HG03175 (cell line): ENCODE data around the gene AMFR.
"Not testable (repeated sequence)": the region's sequence is repeated elsewhere in the genome, so short reads cannot be mapped to it uniquely, and the experiment has no call there.

Source experiments
- ATAC-seq: cut with Tn5 transposase; IDR thresholded peaks from one replicate; pipeline ENCODE4 v1.9.1; 2021; ENCODE audit warnings: mild to moderate bottlenecking, moderate library complexity; ENCODE audit not compliant: unreplicated experiment

The AMFR gene

GRCh38 chr16:56396724-56397123, 28.6 kb downstream of the AMFR start:
- ATAC-seq, result not testable (repeated sequence)

DNA sequence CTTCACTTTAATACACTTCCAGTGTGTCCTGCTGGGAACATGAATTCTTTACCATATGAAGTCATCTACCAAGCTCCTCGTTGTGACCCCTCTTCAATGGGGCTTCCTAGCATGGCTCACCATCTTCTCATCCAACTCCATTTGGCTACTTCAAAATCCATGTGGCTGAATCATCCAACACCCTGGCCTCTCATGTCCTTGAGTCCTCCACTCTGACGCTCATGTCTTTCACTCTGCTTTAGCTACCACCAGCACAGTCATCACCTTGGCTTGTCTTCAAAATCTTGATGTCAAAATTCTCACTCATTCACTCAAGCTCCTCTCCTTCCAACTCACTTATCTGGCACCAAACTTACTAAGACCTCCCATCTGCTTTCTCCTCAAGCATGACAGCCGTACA, 35.8 kb downstream of the AMFR start:
- no peak for ATAC-seq

GRCh38 chr16:56388209-56388608, 37.1 kb downstream of the AMFR start:
- no peak for ATAC-seq

DNA sequence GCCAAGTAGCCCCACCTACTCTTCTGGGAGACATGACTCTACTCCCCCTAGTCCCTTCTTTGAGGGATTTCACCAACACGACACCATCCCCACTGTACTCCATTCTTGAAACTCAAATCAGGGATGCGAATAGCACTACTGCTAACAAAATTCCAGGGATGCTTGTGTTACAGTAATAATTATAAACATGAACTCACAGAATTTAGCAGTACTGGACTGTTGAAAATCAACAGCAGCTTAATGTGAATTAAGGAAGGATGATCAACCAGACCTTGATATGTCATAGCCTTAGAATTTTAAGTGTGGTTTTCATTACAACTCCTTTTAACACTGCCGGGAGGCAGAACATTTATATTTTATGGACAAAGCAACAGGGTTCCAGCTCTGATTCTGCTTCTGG, 37.9 kb downstream of the AMFR start:
- ATAC-seq, result no peak

DNA sequence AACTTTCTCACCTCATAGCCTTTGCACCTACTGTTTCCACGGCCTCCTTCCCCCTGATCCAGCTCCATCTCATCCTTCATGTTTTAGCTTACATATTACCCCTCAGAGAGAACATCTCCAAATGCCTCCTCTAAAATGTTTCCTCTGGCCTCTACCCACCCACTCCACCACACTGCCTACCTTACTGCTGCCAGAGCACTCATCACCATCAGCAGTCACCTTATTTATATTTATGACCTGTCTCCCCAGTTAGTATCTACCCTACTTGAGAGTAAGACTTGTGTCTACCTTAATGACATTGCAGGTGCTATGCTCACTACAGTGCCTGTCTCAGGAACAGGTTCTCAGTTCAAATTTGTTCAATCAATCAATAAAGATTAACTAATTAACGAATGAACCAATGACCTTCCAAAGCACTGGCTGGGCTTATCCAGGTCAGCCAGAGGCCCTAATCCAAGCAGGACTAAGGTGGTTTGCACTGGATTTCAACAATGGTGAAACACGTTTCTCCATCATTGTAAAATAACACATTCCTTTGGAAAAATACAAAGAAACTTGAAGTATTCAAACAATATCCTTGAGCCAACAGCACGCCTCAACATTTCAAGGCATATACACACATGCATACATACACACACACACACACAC, 41.1 kb downstream of the AMFR start:
- no peak for ATAC-seq

DNA sequence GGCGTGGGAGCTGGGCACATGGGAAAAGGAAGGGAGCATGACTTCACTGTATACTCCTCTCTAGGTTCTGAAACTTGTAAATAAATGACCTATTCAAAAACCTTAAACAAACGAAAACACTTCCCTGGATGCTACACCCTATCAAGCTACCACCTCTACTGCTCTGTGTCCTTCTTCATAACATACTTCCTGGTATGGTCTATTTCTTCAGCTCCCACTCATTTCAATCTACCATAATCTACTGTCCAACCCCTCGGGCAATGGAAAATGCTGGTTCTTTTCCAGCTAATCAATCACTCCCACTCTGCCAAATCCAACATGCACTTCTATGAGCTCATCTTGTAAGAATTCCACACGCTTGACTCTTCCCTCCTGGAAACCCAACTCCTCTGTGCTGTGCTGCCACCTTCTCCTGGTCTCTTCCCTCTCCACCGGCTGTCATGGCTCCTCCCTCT, 42.4 kb downstream of the AMFR start:
- ATAC-seq, result no peak

DNA sequence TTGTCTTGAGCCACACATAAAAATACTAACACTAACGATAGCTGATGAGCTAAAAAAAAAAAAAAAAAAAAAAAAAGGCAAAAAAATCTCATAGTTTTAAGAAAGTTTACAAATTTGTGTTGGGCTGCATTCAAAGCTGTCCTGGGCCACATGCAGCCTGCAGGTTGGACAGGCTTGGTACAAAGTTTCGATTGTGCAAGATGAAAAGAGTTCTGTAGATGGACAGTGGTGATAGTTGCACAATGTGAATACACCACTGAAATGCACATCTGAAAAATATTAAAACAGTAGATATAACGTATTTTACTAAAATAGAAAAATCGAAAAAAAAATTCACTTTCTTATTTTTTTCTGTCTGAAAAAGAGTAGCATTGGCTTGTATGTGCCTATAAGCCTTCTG, 42.9 kb downstream of the AMFR start:
- ATAC-seq, result no peak

- not testable (repeated sequence) for ATAC-seq
Measured at GRCh38 chr16:56380778-56381485, 44.4 kb downstream of the AMFR start.

GRCh38 chr16:56379044-56379443, 46.3 kb downstream of the AMFR start:
- ATAC-seq, result not testable (repeated sequence)

DNA sequence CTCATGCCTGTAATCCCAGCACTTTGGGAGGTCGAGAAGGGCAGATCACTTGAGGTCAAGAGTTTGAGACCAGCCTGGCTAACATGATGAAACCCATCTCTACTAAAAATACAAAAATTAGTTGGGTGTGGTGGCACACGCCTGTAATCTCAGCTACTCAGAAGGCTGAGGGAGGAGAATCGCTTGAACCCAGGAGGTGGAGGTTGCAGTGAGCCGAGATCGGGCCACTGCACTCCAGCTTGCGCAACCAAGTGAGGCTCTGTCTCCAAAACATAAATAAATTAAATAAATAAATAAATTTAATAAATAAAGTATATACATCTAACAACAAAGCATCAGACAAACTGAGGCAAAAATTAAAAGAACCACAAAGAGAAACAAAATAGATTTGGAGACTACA, 49.6 kb downstream of the AMFR start:
- ATAC-seq, result not testable (repeated sequence)

GRCh38 chr16:56373003-56373402, 52.3 kb downstream of the AMFR start:
- ATAC-seq, result no peak

- ATAC-seq, result no peak
Measured at GRCh38 chr16:56372013-56372634, 53.2 kb downstream of the AMFR start.

DNA sequence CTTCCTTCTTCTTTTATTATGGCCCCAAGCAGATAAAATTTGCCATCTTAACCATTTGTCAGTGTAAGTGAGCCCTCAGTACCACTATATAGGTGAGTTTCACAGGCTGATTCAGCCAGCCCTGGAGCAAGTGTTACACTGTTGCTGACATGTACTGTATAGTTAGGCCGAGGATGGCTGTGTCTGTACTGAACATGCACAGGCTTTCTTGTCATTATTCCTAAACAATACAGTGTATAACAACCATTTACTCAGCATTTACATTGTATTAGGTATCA, 53.7 kb downstream of the AMFR start:
- ATAC-seq, result no peak

- ATAC-seq, result no peak
Measured at GRCh38 chr16:56370875-56371659, 54.3 kb downstream of the AMFR start.

GRCh38 chr16:56370185-56370874, 55.0 kb downstream of the AMFR start:
- no peak for ATAC-seq

DNA sequence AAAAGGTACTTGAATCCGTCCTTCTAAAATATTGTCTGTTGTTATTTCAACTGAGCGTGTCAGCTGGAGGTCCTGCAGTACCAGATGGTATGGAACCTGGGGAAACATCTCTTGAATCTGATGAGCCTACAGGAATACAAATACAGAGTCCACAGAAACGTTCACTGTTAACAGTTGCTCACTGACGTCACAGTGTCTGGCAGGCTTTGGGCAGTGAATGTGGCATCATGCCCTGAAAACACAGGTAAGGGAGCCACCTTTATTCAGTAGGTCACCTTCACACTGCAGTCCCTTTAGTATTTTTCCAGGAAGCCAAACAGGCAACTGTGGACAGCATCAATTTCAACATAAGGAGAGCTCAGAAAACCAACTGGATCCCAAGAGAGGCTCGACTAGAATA, 56.1 kb downstream of the AMFR start:
- no peak for ATAC-seq

- no peak for ATAC-seq
Measured at GRCh38 chr16:56368545-56368944, 56.8 kb downstream of the AMFR start.

- ATAC-seq, result no peak
Measured at GRCh38 chr16:56367764-56368163, 57.6 kb downstream of the AMFR start.

GRCh38 chr16:56366945-56367344, 58.4 kb downstream of the AMFR start:
- no peak for ATAC-seq

DNA sequence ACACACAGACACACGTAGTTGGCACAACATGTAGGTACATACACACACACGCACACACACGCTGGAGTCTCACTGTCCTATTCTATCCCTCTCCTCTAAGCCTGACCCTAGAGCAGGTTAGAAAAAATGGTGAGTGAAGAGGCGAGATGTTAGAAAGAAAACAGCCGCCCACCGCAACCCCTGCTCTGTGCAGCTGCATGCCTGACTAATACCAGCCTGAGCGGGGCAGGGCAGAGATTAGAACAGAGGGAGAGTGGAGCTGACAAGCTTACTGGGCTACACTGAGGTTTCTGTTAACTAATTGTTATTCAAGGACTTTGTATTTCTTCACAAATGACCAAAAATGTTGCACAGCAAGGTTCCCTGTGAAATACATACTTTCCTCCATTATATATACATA, 59.8 kb downstream of the AMFR start:
- no peak for ATAC-seq

DNA sequence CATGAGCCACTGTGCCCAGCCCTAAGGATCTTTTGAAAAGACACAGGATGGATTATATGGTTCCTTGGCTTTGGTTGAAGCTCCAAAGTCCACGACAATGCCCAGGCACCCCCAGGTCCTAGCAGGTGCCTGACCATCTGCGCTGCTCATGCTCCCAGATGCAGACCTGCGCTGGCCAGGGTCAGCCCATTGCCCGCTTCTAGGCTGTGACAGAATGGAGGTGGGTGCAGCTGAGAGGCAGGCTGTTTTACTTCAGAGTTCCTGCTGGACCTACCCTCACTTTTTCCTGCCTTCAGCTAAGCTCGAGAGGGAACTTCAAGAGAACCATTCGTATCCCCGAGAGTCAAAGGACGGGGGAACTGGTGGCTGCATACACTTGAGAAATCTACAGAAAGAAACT, 60.5 kb downstream of the AMFR start:
- no peak for ATAC-seq
